OCI-LY1 (cell line): ENCODE data around the gene MRPL36.

Source experiments
- H2AFZ ChIP-seq: fragments of 200-600 bp; sonication (generic), shearing (Covaris generic); 2 replicates; pipeline ENCODE4 v1.6.0; 2014; ENCODE audit warnings: antibody characterized with exemption, mild to moderate bottlenecking, low read length
- H3F3A ChIP-seq: fragments of 200-600 bp; sonication (generic), shearing (Covaris generic); 2 replicates; pipeline ENCODE4 v1.6.0; 2014; ENCODE audit warnings: mild to moderate bottlenecking, antibody characterized with exemption, low read length, moderate library complexity; ENCODE audit not compliant: insufficient read depth
- H3K27ac ChIP-seq: fragments of 200-600 bp; sonication (generic); 2 replicates; pipeline ENCODE4 v1.5.1; 2014; ENCODE audit warnings: low read length, mixed run types, mild to moderate bottlenecking, low read depth; ENCODE audit not compliant: poor library complexity, severe bottlenecking
- H3K27me3 ChIP-seq: fragments of 200-600 bp; sonication (generic); 2 replicates; pipeline ENCODE4 v1.6.0; 2014; ENCODE audit warnings: antibody characterized with exemption, mild to moderate bottlenecking, low read length, moderate library complexity; ENCODE audit not compliant: insufficient read depth
- H3K36me3 ChIP-seq: fragments of 200-600 bp; sonication (generic); 2 replicates; pipeline ENCODE4 v1.6.1; 2014; ENCODE audit warnings: mild to moderate bottlenecking, antibody characterized with exemption, low read length, moderate library complexity, mixed read lengths; ENCODE audit not compliant: insufficient read depth
- H3K4me1 ChIP-seq: fragments of 200-600 bp; sonication (generic); 2 replicates; pipeline ENCODE4 v1.5.1; 2014; ENCODE audit warnings: mild to moderate bottlenecking, low read length, moderate library complexity; ENCODE audit not compliant: insufficient read depth, severe bottlenecking
- H3K4me2 ChIP-seq: fragments of 200-600 bp; sonication (generic), shearing (Covaris generic); 2 replicates; pipeline ENCODE4 v1.6.1; 2014; ENCODE audit warnings: low read length
- H3K4me3 ChIP-seq: fragments of 200-600 bp; sonication (generic); 2 replicates; pipeline ENCODE4 v1.5.1; 2014; ENCODE audit warnings: low read length, low read depth, mild to moderate bottlenecking, mixed read lengths; ENCODE audit not compliant: poor library complexity, severe bottlenecking
- H3K79me2 ChIP-seq: fragments of 200-600 bp; shearing (Covaris generic); 2 replicates; pipeline ENCODE4 v1.6.1; 2016; ENCODE audit warnings: mixed run types, low read length, mixed read lengths; ENCODE audit not compliant: insufficient read depth
- H3K9ac ChIP-seq: fragments of 200-600 bp; sonication (generic), shearing (Covaris generic); 2 replicates; pipeline ENCODE4 v1.6.1; 2014; ENCODE audit warnings: mild to moderate bottlenecking, low read length, mixed read lengths
- H3K9me2 ChIP-seq: fragments of 200-600 bp; sonication (generic), shearing (Covaris generic); 2 replicates; pipeline ENCODE4 v1.6.1; 2014; ENCODE audit warnings: low read depth, mild to moderate bottlenecking, low read length, mixed read lengths
- H3K9me3 ChIP-seq: fragments of 200-600 bp; shearing (Covaris generic); 2 replicates; pipeline ENCODE4 v1.6.1; 2014; ENCODE audit warnings: low read length, mixed read lengths
- H4K20me1 ChIP-seq: fragments of 200-600 bp; sonication (generic), shearing (Covaris generic); 2 replicates; pipeline ENCODE4 v1.6.0; 2016; ENCODE audit warnings: mild to moderate bottlenecking, low read length; ENCODE audit not compliant: insufficient read depth
- EZH2 ChIP-seq: fragments of 200-600 bp; sonication (generic), shearing (Covaris generic); IDR thresholded peaks from 2 replicates; pipeline ENCODE4 v1.8.0; 2017; ENCODE audit warnings: borderline replicate concordance, mixed run types, mild to moderate bottlenecking, antibody characterized with exemption, low read length, moderate library complexity, mixed read lengths
- TF ChIP-seq, protein P1 (sequence below): fragments of 200-600 bp; sonication (generic), shearing (Covaris generic); IDR thresholded peaks from 2 replicates; pipeline ENCODE4 v1.5.1; 2017; ENCODE audit warnings: mild to moderate bottlenecking, antibody characterized with exemption, low read length, moderate library complexity, mixed read lengths

The MRPL36 gene

DNA sequence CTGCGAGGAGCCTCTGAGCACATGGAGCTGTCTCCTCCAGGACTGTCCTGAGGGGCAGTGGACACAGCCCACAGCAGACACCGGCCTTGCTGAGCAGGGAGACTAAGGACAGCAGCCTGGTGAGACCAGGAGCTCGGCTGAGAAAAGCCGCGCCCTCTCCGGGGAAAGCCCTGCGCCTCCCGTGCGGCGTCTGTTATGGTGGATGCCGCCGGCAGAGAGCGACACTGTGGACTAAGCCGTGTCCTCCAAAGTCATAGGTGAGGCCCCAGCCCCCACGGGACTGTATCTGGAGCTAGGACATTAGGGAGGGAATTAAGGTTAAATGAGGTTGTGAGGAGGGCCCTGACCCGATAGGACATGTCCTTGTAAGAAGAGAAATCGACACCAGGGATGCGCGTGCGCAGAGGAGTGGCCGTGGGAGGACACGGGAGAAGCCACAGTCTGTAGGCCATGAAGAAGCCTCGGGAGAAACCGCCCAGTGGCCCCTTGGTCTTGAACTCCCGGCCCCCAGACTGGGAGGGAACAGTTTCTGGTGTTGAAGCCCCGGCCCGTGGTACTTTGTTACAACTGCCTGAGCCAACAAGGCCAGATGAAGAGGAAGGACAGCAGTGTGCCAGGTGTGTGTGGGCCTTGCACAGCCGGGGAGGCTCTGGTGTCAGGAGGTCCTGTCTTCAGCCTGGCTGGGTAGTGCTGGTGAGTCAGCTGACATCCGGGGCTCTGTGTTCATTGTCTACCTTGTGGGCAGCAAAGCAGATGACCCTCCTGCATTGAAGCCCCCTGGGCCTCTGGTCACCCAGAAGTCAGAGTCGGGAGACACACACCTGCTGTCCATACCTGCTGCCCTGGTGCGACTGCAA is 22.1 kb downstream of the MRPL36 start:
- no peak overlapping the region for H3K9ac ChIP-seq
- H3K27ac ChIP-seq, result no peak overlapping the region
- H3K79me2 ChIP-seq, result no peaks in the 10 kb centered on the region
- H3K36me3 ChIP-seq, result no peaks in the 10 kb centered on the region
- H3K4me3 ChIP-seq, result no peak overlapping the region
- no peaks in the 10 kb centered on the region for H3F3A ChIP-seq
- H3K4me1 ChIP-seq, result peaks cover 9% of the 10 kb centered on the region
- H2AFZ ChIP-seq, result no peak overlapping the region
- H3K27me3 ChIP-seq, result no peaks in the 10 kb centered on the region
- H3K4me2 ChIP-seq, result no peak overlapping the region
- TF ChIP-seq EZH2, result no peak
- TF ChIP-seq, protein P1, sequence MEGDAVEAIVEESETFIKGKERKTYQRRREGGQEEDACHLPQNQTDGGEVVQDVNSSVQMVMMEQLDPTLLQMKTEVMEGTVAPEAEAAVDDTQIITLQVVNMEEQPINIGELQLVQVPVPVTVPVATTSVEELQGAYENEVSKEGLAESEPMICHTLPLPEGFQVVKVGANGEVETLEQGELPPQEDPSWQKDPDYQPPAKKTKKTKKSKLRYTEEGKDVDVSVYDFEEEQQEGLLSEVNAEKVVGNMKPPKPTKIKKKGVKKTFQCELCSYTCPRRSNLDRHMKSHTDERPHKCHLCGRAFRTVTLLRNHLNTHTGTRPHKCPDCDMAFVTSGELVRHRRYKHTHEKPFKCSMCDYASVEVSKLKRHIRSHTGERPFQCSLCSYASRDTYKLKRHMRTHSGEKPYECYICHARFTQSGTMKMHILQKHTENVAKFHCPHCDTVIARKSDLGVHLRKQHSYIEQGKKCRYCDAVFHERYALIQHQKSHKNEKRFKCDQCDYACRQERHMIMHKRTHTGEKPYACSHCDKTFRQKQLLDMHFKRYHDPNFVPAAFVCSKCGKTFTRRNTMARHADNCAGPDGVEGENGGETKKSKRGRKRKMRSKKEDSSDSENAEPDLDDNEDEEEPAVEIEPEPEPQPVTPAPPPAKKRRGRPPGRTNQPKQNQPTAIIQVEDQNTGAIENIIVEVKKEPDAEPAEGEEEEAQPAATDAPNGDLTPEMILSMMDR, result no peak
- H3K9me3 ChIP-seq, result no peaks in the 10 kb centered on the region
- no peaks in the 10 kb centered on the region for H3K9me2 ChIP-seq
- no peaks in the 10 kb centered on the region for H4K20me1 ChIP-seq

DNA sequence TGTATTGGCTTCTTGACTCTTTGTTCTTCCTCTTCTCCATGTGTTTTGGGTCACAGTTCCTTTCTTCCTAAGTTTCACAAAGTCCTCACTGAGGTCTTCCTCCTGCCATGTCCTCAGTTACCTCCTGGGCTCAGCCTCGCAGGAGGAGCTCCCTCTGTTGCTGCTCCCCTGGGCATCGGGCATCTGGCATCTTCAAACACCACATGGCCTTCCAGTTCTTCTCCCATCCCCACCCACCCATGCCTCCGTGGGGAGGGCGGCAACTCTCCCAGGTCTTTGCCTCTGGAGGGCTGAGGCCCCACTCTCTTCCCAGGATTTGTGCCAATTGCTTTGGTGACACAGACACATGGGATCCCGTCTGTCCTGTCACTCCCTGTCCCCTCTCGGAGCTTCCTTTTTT is 22.8 kb downstream of the MRPL36 start:
- Histone ChIP-seq H3K9ac (no peak overlapping the region), H3K27ac (no peak overlapping the region), H3F3A (no peaks in the 10 kb centered on the region), H3K36me3 (no peaks in the 10 kb centered on the region), H3K4me3 (no peak overlapping the region), H3K9me3 (no peaks in the 10 kb centered on the region), H4K20me1 (no peaks in the 10 kb centered on the region), H2AFZ (no peak overlapping the region), H3K79me2 (no peaks in the 10 kb centered on the region), H3K4me2 (no peak overlapping the region), H3K9me2 (no peaks in the 10 kb centered on the region), H3K27me3 (peaks cover 6% of the 10 kb centered on the region; the same call in 1 of the 2 replicates), H3K4me1 (peaks cover 2% of the 10 kb centered on the region)
- no peak for TF ChIP-seq EZH2
- TF ChIP-seq, protein P1, result no peak

DNA sequence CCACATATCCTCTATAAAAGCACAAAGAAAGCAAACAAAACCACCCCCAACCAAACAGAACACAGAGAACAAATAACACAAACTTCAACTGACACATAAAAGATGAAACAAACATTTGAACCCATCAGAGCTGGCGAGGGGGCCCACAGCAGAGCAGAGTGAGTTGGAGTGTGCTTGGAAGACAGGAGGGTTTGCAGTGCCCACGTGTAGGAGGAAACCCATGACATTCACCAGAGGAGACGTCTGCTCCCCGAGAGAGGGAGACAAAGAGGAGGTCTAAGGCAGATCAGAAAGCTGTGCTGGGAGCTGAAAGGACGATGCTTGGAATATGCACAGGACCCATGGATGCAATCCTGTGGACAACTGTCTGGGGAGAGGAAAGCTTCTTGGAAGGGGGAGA is 27.0 kb downstream of the MRPL36 start:
- Histone ChIP-seq H3K9me3 (no peaks in the 10 kb centered on the region), H3K27ac (no peak overlapping the region), H3K9me2 (no peaks in the 10 kb centered on the region), H3K4me3 (no peak overlapping the region), H3F3A (no peaks in the 10 kb centered on the region), H3K36me3 (no peaks in the 10 kb centered on the region), H3K27me3 (peaks cover 9% of the 10 kb centered on the region; the same call in 1 of the 2 replicates), H3K9ac (no peak overlapping the region), H3K79me2 (no peaks in the 10 kb centered on the region), H3K4me1 (no peaks in the 10 kb centered on the region), H2AFZ (no peak overlapping the region), H3K4me2 (no peak overlapping the region), H4K20me1 (no peaks in the 10 kb centered on the region)
- TF ChIP-seq, protein P1, result no peak; the same call in 1 of the 2 replicates
- no peak for TF ChIP-seq EZH2
